H9 (cell line): ENCODE data around the gene NANOS2. TPM values are rescaled to one million over a fixed set of nuclear protein-coding genes. Genes with fewer than 3 reads are reported as not detected.

Experiments used
- DNase-seq: peaks from one replicate; pipeline ENCODE4 v3.0.0-alpha.2; 2017
- H2AFZ ChIP-seq: one replicate; pipeline ENCODE4 v1.6.1; 2013; ENCODE audit warnings: mild to moderate bottlenecking, low read length, control low read depth, moderate library complexity
- H2AK5ac ChIP-seq: 2 replicates; pipeline ENCODE4 v1.6.1; 2013; ENCODE audit warnings: low read length, control low read depth, mixed read lengths; ENCODE audit not compliant: insufficient read length
- H2BK120ac ChIP-seq: one replicate; pipeline ENCODE4 v1.6.1; 2013; ENCODE audit warnings: low read depth, mild to moderate bottlenecking, low read length, control low read depth, inconsistent platforms; ENCODE audit not compliant: poor library complexity, severe bottlenecking
- H2BK12ac ChIP-seq: 2 replicates; pipeline ENCODE4 v1.6.1; 2013; ENCODE audit warnings: low read length, control low read depth, mixed read lengths, low read depth; ENCODE audit not compliant: insufficient read length
- H2BK15ac ChIP-seq: 2 replicates; pipeline ENCODE4 v1.6.1; 2013; ENCODE audit warnings: low read depth, low read length, control low read depth
- H2BK20ac ChIP-seq: one replicate; pipeline ENCODE4 v1.6.1; 2013; ENCODE audit warnings: low read depth, mild to moderate bottlenecking, low read length, control low read depth, inconsistent platforms; ENCODE audit not compliant: poor library complexity, severe bottlenecking
- H2BK5ac ChIP-seq: 2 replicates; pipeline ENCODE4 v1.6.1; 2013; ENCODE audit warnings: low read length, control low read depth, mixed read lengths; ENCODE audit not compliant: insufficient read length
- H3K14ac ChIP-seq: 2 replicates; pipeline ENCODE4 v1.6.1; 2013; ENCODE audit warnings: low read length, control low read depth; ENCODE audit not compliant: insufficient read depth
- H3K18ac ChIP-seq: 2 replicates; pipeline ENCODE4 v1.6.1; 2013; ENCODE audit warnings: low read depth, mild to moderate bottlenecking, mixed read lengths, low read length, control low read depth; ENCODE audit not compliant: insufficient read length
- H3K23ac ChIP-seq: 2 replicates; pipeline ENCODE4 v1.6.1; 2013; ENCODE audit warnings: low read length, control low read depth, mixed read lengths, low read depth; ENCODE audit not compliant: insufficient read length
- H3K23me2 ChIP-seq: 2 replicates; pipeline ENCODE4 v1.6.1; 2013; ENCODE audit warnings: low read depth, mild to moderate bottlenecking, mixed read lengths, low read length, control low read depth; ENCODE audit not compliant: insufficient read length, poor library complexity, severe bottlenecking
- H3K27ac ChIP-seq: 2 replicates; pipeline ENCODE4 v1.5.1; 2013; ENCODE audit warnings: low read length, control low read depth, mixed read lengths, low read depth; ENCODE audit not compliant: insufficient read length
- H3K27me3 ChIP-seq: 2 replicates; pipeline ENCODE4 v1.6.1; 2013; ENCODE audit warnings: low read length, control low read depth, inconsistent platforms; ENCODE audit not compliant: insufficient read depth
- H3K4ac ChIP-seq: 2 replicates; pipeline ENCODE4 v1.6.1; 2013; ENCODE audit warnings: low read depth, mild to moderate bottlenecking, control low read depth, inconsistent platforms, low read length, moderate library complexity
- H3K4me1 ChIP-seq: 2 replicates; pipeline ENCODE4 v1.6.1; 2013; ENCODE audit warnings: low read length, control low read depth, inconsistent platforms; ENCODE audit not compliant: insufficient read depth
- H3K4me2 ChIP-seq: 2 replicates; pipeline ENCODE4 v1.6.1; 2013; ENCODE audit warnings: low read length, control low read depth, mixed read lengths; ENCODE audit not compliant: insufficient read length, insufficient read depth
- H3K56ac ChIP-seq: 2 replicates; pipeline ENCODE4 v1.6.1; 2013; ENCODE audit warnings: low read depth, mild to moderate bottlenecking, mixed read lengths, low read length, control low read depth; ENCODE audit not compliant: insufficient read length
- H3K79me1 ChIP-seq: 2 replicates; pipeline ENCODE4 v1.6.1; 2013; ENCODE audit warnings: low read depth, mild to moderate bottlenecking, moderate library complexity, low read length, control low read depth, inconsistent platforms; ENCODE audit not compliant: insufficient read depth, poor library complexity, severe bottlenecking
- H3K79me2 ChIP-seq: 2 replicates; pipeline ENCODE4 v1.6.1; 2013; ENCODE audit warnings: low read length, control low read depth, inconsistent platforms; ENCODE audit not compliant: insufficient read depth
- H3K9ac ChIP-seq: 2 replicates; pipeline ENCODE4 v1.6.1; 2013; ENCODE audit warnings: low read length, control low read depth, mixed read lengths; ENCODE audit not compliant: insufficient read length; ENCODE audit errors: extremely low read depth
- H3K9me3 ChIP-seq: one replicate; pipeline ENCODE4 v1.6.1; 2013; ENCODE audit warnings: low read depth, low read length, inconsistent platforms; ENCODE audit not compliant: control insufficient read depth
- H3T11ph ChIP-seq: one replicate; pipeline ENCODE4 v1.6.1; 2013; ENCODE audit warnings: mild to moderate bottlenecking, low read length, control low read depth, inconsistent platforms
- H4K20me1 ChIP-seq: one replicate; pipeline ENCODE4 v1.6.1; 2013; ENCODE audit not compliant: control insufficient read depth, insufficient read length, insufficient read depth
- H4K5ac ChIP-seq: 2 replicates; pipeline ENCODE4 v1.6.1; 2013; ENCODE audit warnings: low read depth, mild to moderate bottlenecking, mixed read lengths, low read length, control low read depth; ENCODE audit not compliant: insufficient read length
- H4K8ac ChIP-seq: replicated peaks from 2 replicates; pipeline ENCODE4 v1.6.1; 2013; ENCODE audit warnings: low read length, control low read depth, mixed read lengths, low read depth; ENCODE audit not compliant: insufficient read length
- H4K91ac ChIP-seq: 2 replicates; pipeline ENCODE4 v1.6.1; 2013; ENCODE audit warnings: low read depth, mild to moderate bottlenecking, moderate library complexity, mixed read lengths, low read length, control low read depth; ENCODE audit not compliant: insufficient read length
- H3K27ac Mint-ChIP-seq, 3 experiments: 2 replicates in 2 of 3; 3 replicates in 1 of 3; pipeline ENCODE4 v1.8.0; 2020 to 2021; ENCODE audit warnings: mixed read lengths in 3 of 3, mild to moderate bottlenecking in 1 of 3, moderate library complexity in 1 of 3
- H3K27me3 Mint-ChIP-seq: 2 replicates; pipeline ENCODE4 v1.8.0; 2021; ENCODE audit warnings: low read depth, mild to moderate bottlenecking, moderate library complexity, mixed read lengths
- H3K36me3 Mint-ChIP-seq, 3 experiments: 2 replicates in 2 of 3; 3 replicates in 1 of 3; pipeline ENCODE4 v1.8.0; 2020 to 2021; ENCODE audit warnings: low read depth in 3 of 3, mixed read lengths in 3 of 3; ENCODE audit not compliant: insufficient read depth in 1 of 3
- H3K4me1 Mint-ChIP-seq, 2 experiments: 2 replicates each; pipeline ENCODE4 v1.8.0; 2020; ENCODE audit warnings: mixed read lengths in 2 of 2
- H3K4me3 Mint-ChIP-seq, 2 experiments: 2 replicates in 1 of 2; 3 replicates in 1 of 2; pipeline ENCODE4 v1.8.0; 2020 to 2021; ENCODE audit warnings: mild to moderate bottlenecking in 2 of 2, mixed read lengths in 2 of 2, moderate library complexity in 1 of 2
- H3K9me3 Mint-ChIP-seq, 2 experiments: 2 replicates in 1 of 2; 3 replicates in 1 of 2; pipeline ENCODE4 v1.8.0; 2020; ENCODE audit warnings: mild to moderate bottlenecking in 2 of 2, mixed read lengths in 2 of 2, moderate library complexity in 1 of 2
- CTCF ChIP-seq: fragments of 200-600 bp; sonication (generic); conservative IDR thresholded peaks from 3 replicates; pipeline ENCODE4 v1.8.0; 2021; ENCODE audit warnings: antibody characterized with exemption, mild to moderate bottlenecking
- WGBS: extraction: QIAGEN DNeasy Blood & Tissue Kit; methylation state at CpG from one replicate; pipeline ENCODE4 v1.1.7; 2013; ENCODE audit warnings: missing lambda C conversion rate, low lambda C conversion rate, mixed read lengths; ENCODE audit not compliant: insufficient read length; ENCODE audit errors: extremely low coverage; 5-methylcytosine and 5-hydroxymethylcytosine counted together
- total RNA-seq: library from RNA; stranded (reverse); gene quantifications from 2 replicates; pipeline ENCODE4 v1.2.1, GENCODE V29; 2021

Gene NANOS2
- total RNA-seq, 1 experiment from 2014 or later, result not detected

- Histone ChIP-seq H2BK15ac (no peak overlapping the region), H2BK20ac (no peak overlapping the region), H3K79me1 (peaks cover 3% of the 10 kb centered on the region), H3K23me2 (peaks cover 18% of the 10 kb centered on the region), H2BK12ac (no peak overlapping the region), H4K20me1 (no peaks in the 10 kb centered on the region), H3T11ph (no peak overlapping the region), H2AFZ (no peak overlapping the region), H2BK5ac (no peak overlapping the region), H3K23ac (no peak overlapping the region), H3K27me3 (no peaks in the 10 kb centered on the region), H3K79me2 (peaks cover 10% of the 10 kb centered on the region; the same call in 1 of the 2 replicates), H3K18ac (no peak overlapping the region), H3K4ac (no peak overlapping the region), H3K9me3 (no peaks in the 10 kb centered on the region), H3K56ac (no peak overlapping the region), H2BK120ac (no peak overlapping the region), H4K91ac (no peak overlapping the region), H3K14ac (no peak overlapping the region; the same call in 1 of the 2 replicates), H4K5ac (no peak overlapping the region), H4K8ac (no peak overlapping the region), H2AK5ac (no peak overlapping the region), H3K4me1 (peaks cover 5% of the 10 kb centered on the region; the same call in 1 of the 2 replicates), H3K27ac (no peak overlapping the region), H3K4me2 (peak overlapping the region; percentile 83), H3K9ac (peak overlapping the region; percentile 87)
- Mint-ChIP-seq H3K9me3 (no peaks in the 10 kb centered on the region; a peak in 1 of 5 replicates), H3K4me3 (peak overlapping the region; percentile 97 to 100), H3K27ac (peak overlapping the region; percentile 44 to 59 (median 46); a peak in 4 of 7 replicates), H3K27me3 (no peaks in the 10 kb centered on the region; the same call in 1 of the 2 replicates), H3K4me1 (peaks cover 36 to 52% of the 10 kb centered on the region in 2 experiments), H3K36me3 (peaks cover 0 to 13% (median 5%) of the 10 kb centered on the region in 3 experiments; a peak in 5 of 7 replicates)
- DNase-seq, result no peak
- no CpG with 5 or more reads among the region's 9 CpGs for WGBS
- TF ChIP-seq CTCF, result no peak
Measured at GRCh38 chr19:45865269-45865948, 49.2 kb downstream of the NANOS2 start.
